PC-3 (cell line): ENCODE data around the gene POTEI.
"Not testable (repeated sequence)": the region's sequence is repeated elsewhere in the genome, so short reads cannot be mapped to it uniquely, and the experiment has no call there.

Experiments used
- CTCF ChIP-seq: fragments of 300-600 bp; sonication (generic); conservative IDR thresholded peaks from 2 replicates; pipeline ENCODE4 v1.5.1; 2017; ENCODE audit warnings: antibody characterized with exemption, low read depth, mild to moderate bottlenecking, low read length
- EZH2 ChIP-seq: fragments of 300-600 bp; sonication (generic); IDR thresholded peaks from one replicate; pipeline ENCODE4 v1.6.1; 2017; ENCODE audit warnings: antibody characterized with exemption, mild to moderate bottlenecking, low read length; ENCODE audit not compliant: unreplicated experiment

- not testable (repeated sequence) for TF ChIP-seq CTCF, EZH2
These were observed 81.5 kb downstream of the POTEI start for GRCh38 chr2:130427631-130428030.
